OCI-LY1 (cell line): ENCODE results near the gene COMMD2.

Experiments used
- H2AFZ ChIP-seq: fragments of 200-600 bp; sonication (generic), shearing (Covaris generic); 2 replicates; pipeline ENCODE4 v1.6.0; 2014; ENCODE audit warnings: antibody characterized with exemption, mild to moderate bottlenecking, low read length
- H3F3A ChIP-seq: fragments of 200-600 bp; sonication (generic), shearing (Covaris generic); 2 replicates; pipeline ENCODE4 v1.6.0; 2014; ENCODE audit warnings: mild to moderate bottlenecking, antibody characterized with exemption, low read length, moderate library complexity; ENCODE audit not compliant: insufficient read depth
- H3K27ac ChIP-seq: fragments of 200-600 bp; sonication (generic); 2 replicates; pipeline ENCODE4 v1.5.1; 2014; ENCODE audit warnings: low read length, mixed run types, mild to moderate bottlenecking, low read depth; ENCODE audit not compliant: poor library complexity, severe bottlenecking
- H3K27me3 ChIP-seq: fragments of 200-600 bp; sonication (generic); 2 replicates; pipeline ENCODE4 v1.6.0; 2014; ENCODE audit warnings: antibody characterized with exemption, mild to moderate bottlenecking, low read length, moderate library complexity; ENCODE audit not compliant: insufficient read depth
- H3K36me3 ChIP-seq: fragments of 200-600 bp; sonication (generic); 2 replicates; pipeline ENCODE4 v1.6.1; 2014; ENCODE audit warnings: mild to moderate bottlenecking, antibody characterized with exemption, low read length, moderate library complexity, mixed read lengths; ENCODE audit not compliant: insufficient read depth
- H3K4me1 ChIP-seq: fragments of 200-600 bp; sonication (generic); 2 replicates; pipeline ENCODE4 v1.5.1; 2014; ENCODE audit warnings: mild to moderate bottlenecking, low read length, moderate library complexity; ENCODE audit not compliant: insufficient read depth, severe bottlenecking
- H3K4me2 ChIP-seq: fragments of 200-600 bp; sonication (generic), shearing (Covaris generic); 2 replicates; pipeline ENCODE4 v1.6.1; 2014; ENCODE audit warnings: low read length
- H3K4me3 ChIP-seq: fragments of 200-600 bp; sonication (generic); 2 replicates; pipeline ENCODE4 v1.5.1; 2014; ENCODE audit warnings: low read length, low read depth, mild to moderate bottlenecking, mixed read lengths; ENCODE audit not compliant: poor library complexity, severe bottlenecking
- H3K79me2 ChIP-seq: fragments of 200-600 bp; shearing (Covaris generic); 2 replicates; pipeline ENCODE4 v1.6.1; 2016; ENCODE audit warnings: mixed run types, low read length, mixed read lengths; ENCODE audit not compliant: insufficient read depth
- H3K9ac ChIP-seq: fragments of 200-600 bp; sonication (generic), shearing (Covaris generic); 2 replicates; pipeline ENCODE4 v1.6.1; 2014; ENCODE audit warnings: mild to moderate bottlenecking, low read length, mixed read lengths
- H3K9me2 ChIP-seq: fragments of 200-600 bp; sonication (generic), shearing (Covaris generic); 2 replicates; pipeline ENCODE4 v1.6.1; 2014; ENCODE audit warnings: low read depth, mild to moderate bottlenecking, low read length, mixed read lengths
- H3K9me3 ChIP-seq: fragments of 200-600 bp; shearing (Covaris generic); 2 replicates; pipeline ENCODE4 v1.6.1; 2014; ENCODE audit warnings: low read length, mixed read lengths
- H4K20me1 ChIP-seq: fragments of 200-600 bp; sonication (generic), shearing (Covaris generic); 2 replicates; pipeline ENCODE4 v1.6.0; 2016; ENCODE audit warnings: mild to moderate bottlenecking, low read length; ENCODE audit not compliant: insufficient read depth
- CTCF ChIP-seq: fragments of 200-600 bp; sonication (generic), shearing (Covaris generic); IDR thresholded peaks from 2 replicates; pipeline ENCODE4 v1.5.1; 2017; ENCODE audit warnings: mild to moderate bottlenecking, antibody characterized with exemption, low read length, moderate library complexity, mixed read lengths
- EZH2 ChIP-seq: fragments of 200-600 bp; sonication (generic), shearing (Covaris generic); IDR thresholded peaks from 2 replicates; pipeline ENCODE4 v1.8.0; 2017; ENCODE audit warnings: borderline replicate concordance, mixed run types, mild to moderate bottlenecking, antibody characterized with exemption, low read length, moderate library complexity, mixed read lengths

Gene COMMD2

DNA sequence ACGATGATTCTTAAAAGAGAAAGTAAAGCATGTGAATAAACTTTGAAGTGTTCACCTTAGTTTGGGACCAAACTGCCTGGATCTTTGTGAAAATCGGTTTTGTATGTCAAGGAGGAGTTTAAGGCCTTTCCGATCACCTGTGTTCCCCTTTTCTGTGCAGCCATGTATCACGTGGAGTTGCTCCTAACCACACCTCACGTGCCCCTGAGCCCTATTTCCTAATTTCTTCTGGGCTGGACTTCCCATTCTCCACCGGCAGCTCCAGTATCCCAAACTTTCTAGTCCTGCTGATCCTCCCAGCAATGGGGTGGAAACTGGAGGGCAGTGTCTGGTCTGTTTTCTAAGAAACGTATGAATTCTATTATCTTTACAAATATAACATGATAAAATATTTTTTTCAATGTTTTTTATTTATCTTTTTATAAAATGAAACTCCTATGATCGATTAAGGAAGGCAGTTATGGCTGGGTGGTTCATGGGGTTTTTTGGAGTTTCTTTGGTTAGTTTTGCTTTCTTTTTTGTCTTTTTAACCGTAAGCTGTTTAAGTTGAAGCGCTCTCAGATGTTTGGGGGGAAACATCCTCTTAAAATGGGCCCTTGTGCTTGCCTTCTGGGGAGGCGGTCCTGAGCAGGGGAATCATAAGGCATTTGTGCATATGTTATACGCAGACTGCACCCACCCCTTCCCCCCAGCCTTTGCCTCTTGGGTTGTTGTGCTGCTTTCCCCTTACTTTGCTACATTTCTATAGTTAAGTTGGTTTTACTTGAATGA lies 50.9 kb downstream of the COMMD2 start:
- H3K9me3 ChIP-seq, result peaks cover 11% of the 10 kb centered on the region
- H3K9ac ChIP-seq, result no peak overlapping the region
- no peaks in the 10 kb centered on the region for H3F3A ChIP-seq
- no peak overlapping the region for H2AFZ ChIP-seq
- H3K4me1 ChIP-seq, result no peaks in the 10 kb centered on the region
- no peak overlapping the region for H3K4me2 ChIP-seq
- H3K27ac ChIP-seq, result no peak overlapping the region
- no peaks in the 10 kb centered on the region for H3K36me3 ChIP-seq
- no peak for TF ChIP-seq EZH2
- no peak for TF ChIP-seq CTCF
- no peaks in the 10 kb centered on the region for H3K9me2 ChIP-seq
- no peaks in the 10 kb centered on the region for H4K20me1 ChIP-seq
- H3K4me3 ChIP-seq, result no peak overlapping the region
- no peaks in the 10 kb centered on the region for H3K79me2 ChIP-seq
- no peaks in the 10 kb centered on the region for H3K27me3 ChIP-seq
